Gastroesophageal sphincter (tissue), 4 donors: Measurements from ENCODE around the gene WDR20. TPM values are rescaled to one million over a fixed set of nuclear protein-coding genes. Genes with fewer than 3 reads are reported as not detected.

Experiments used
- ATAC-seq: fragments of 150-250 bp; one replicate; pipeline ENCODE4 v1.9.1; 2016; ENCODE audit warnings: mild to moderate bottlenecking, moderate library complexity
- H3K27ac ChIP-seq, 4 donors: fragments of 200-600 bp; sonication (generic) in 3 of 4; 1 replicate in 3 of 4; 2 replicates in 1 of 4; pipeline ENCODE4 v1.5.1; 2016 to 2019
- H3K27me3 ChIP-seq: fragments of 200-600 bp; sonication (generic); one replicate; pipeline ENCODE4 v1.5.1; 2019
- H3K36me3 ChIP-seq, 2 donors: fragments of 200-600 bp; sonication (generic); one replicate each; pipeline ENCODE4 v1.5.1; 2019; ENCODE audit warnings: control low read depth in 1 of 2
- H3K4me1 ChIP-seq, 3 donors: fragments of 200-600 bp; sonication (generic); 1 replicate in 2 of 3; 2 replicates in 1 of 3; pipeline ENCODE4 v1.5.1; 2016 to 2019; ENCODE audit warnings: control low read depth in 2 of 3
- H3K4me3 ChIP-seq, 2 donors: fragments of 200-600 bp; sonication (generic); one replicate each; pipeline ENCODE4 v1.5.1; 2019; ENCODE audit warnings: mild to moderate bottlenecking in 1 of 2, moderate library complexity in 1 of 2
- H3K9me3 ChIP-seq, 3 donors: fragments of 200-600 bp; sonication (generic); one replicate each; pipeline ENCODE4 v1.5.1; 2017 to 2019; ENCODE audit warnings: control low read depth in 2 of 3
- CTCF ChIP-seq, 4 experiments: fragments of 200-600 bp in 2 of 4; fragments of 450-650 bp in 2 of 4; sonication (generic) in 1 of 4; IDR thresholded peaks; one replicate each; pipeline ENCODE4 v1.5.1; 2017 to 2019; ENCODE audit warnings: antibody characterized with exemption in 4 of 4, mild to moderate bottlenecking in 2 of 4, moderate library complexity in 2 of 4
- EP300 ChIP-seq: sonication (generic); formaldehyde crosslinking; IDR thresholded peaks from one replicate; pipeline ENCODE4 v1.6.1; 2017; ENCODE audit warnings: antibody characterized with exemption, mild to moderate bottlenecking
- POLR2A ChIP-seq, 2 donors: fragments of 450-650 bp; IDR thresholded peaks; one replicate each; pipeline ENCODE4 v1.6.1; 2017; ENCODE audit warnings: antibody characterized with exemption in 2 of 2, mild to moderate bottlenecking in 2 of 2, moderate library complexity in 1 of 2
- POLR2AphosphoS5 ChIP-seq: sonication (generic); formaldehyde crosslinking; IDR thresholded peaks from one replicate; pipeline ENCODE4 v1.6.1; 2017; ENCODE audit warnings: antibody characterized with exemption
- WGBS, 2 donors: methylation state at CpG; one replicate each; pipeline ENCODE4 v1.1.5; 2018; ENCODE audit warnings: low coverage in 1 of 2; 5-methylcytosine and 5-hydroxymethylcytosine counted together
- total RNA-seq, 4 donors: library from RNA; depleted of rRNA; stranded (reverse); fragments of >200 nt; gene quantifications; one replicate each; pipeline ENCODE4 v1.1.0, GENCODE V29; 2016

WDR20 gene
- total RNA-seq, 4 donors from 2014 or later: 24.6 to 33.0 (median 28.9) TPM

GRCh38 chr14:102111101-102111500 is 28.6 kb upstream of the WDR20 start:
- Histone ChIP-seq H3K4me3 (no peak overlapping the region), H3K27ac (no peak overlapping the region), H3K4me1 (no peaks in the 10 kb centered on the region), H3K36me3 (no peaks in the 10 kb centered on the region), H3K27me3 (no peaks in the 10 kb centered on the region), H3K9me3 (no peaks in the 10 kb centered on the region)
- TF ChIP-seq EP300 (no peak), POLR2AphosphoS5 (no peak), POLR2A (IDR thresholded peaks at IDR 0.05) (no peak), CTCF (IDR thresholded peaks at IDR 0.05) (no peak)
- 87 to 95% methylated on average over 2 to 3 of the region's 3 CpGs for WGBS, 2 donors
- no peak for ATAC-seq

- WGBS, 2 donors: no CpG with 5 or more reads among the region's 13 CpGs
- Histone ChIP-seq H3K36me3 (peaks cover 0 to 15% of the 10 kb centered on the region in 2 donors), H3K4me1 (no peaks in the 10 kb centered on the region), H3K27me3 (no peaks in the 10 kb centered on the region), H3K9me3 (no peaks in the 10 kb centered on the region), H3K27ac (no peak overlapping the region), H3K4me3 (no peak overlapping the region)
- ATAC-seq: no peak
- no peak for TF ChIP-seq EP300
- no peak for TF ChIP-seq POLR2AphosphoS5
- no peak for TF ChIP-seq CTCF (IDR thresholded peaks at IDR 0.05)
- TF ChIP-seq POLR2A (IDR thresholded peaks at IDR 0.05): no peak
Measured at GRCh38 chr14:102116361-102117180, 23.1 kb upstream of the WDR20 start.

GRCh38 chr14:102117852-102118251 is 21.8 kb upstream of the WDR20 start:
- no peaks in the 10 kb centered on the region for H3K27me3 ChIP-seq
- WGBS, 2 donors: 100% methylated on average over 1 of the region's 3 CpGs; no CpG with 5 or more reads in 1 of the 2 donors
- H3K36me3 ChIP-seq: peaks cover 0 to 15% of the 10 kb centered on the region in 2 donors
- H3K4me3 ChIP-seq: no peak overlapping the region
- H3K4me1 ChIP-seq: no peaks in the 10 kb centered on the region
- ATAC-seq: no peak
- no peak overlapping the region for H3K27ac ChIP-seq
- H3K9me3 ChIP-seq: no peaks in the 10 kb centered on the region
- TF ChIP-seq POLR2A (IDR thresholded peaks at IDR 0.05): no peak
- no peak for TF ChIP-seq EP300
- no peak for TF ChIP-seq CTCF (IDR thresholded peaks at IDR 0.05)
- TF ChIP-seq POLR2AphosphoS5: no peak

- WGBS, 2 donors: 73 to 80% methylated on average over 1 of the region's 1 CpG
- no peak for ATAC-seq
Measured at GRCh38 chr14:102120888-102121287, 18.8 kb upstream of the WDR20 start.

More at GRCh38 chr14:102120888-102121287, 18.8 kb upstream of the WDR20 start:
- Histone ChIP-seq H3K4me1 (no peaks in the 10 kb centered on the region), H3K36me3 (peaks cover 0 to 15% of the 10 kb centered on the region in 2 donors), H3K4me3 (no peak overlapping the region), H3K9me3 (no peaks in the 10 kb centered on the region), H3K27me3 (no peaks in the 10 kb centered on the region), H3K27ac (no peak overlapping the region)
- TF ChIP-seq CTCF (IDR thresholded peaks at IDR 0.05) (no peak), POLR2AphosphoS5 (no peak), EP300 (no peak), POLR2A (IDR thresholded peaks at IDR 0.05) (no peak)
